Measurements from ENCODE around the gene LRRC73.
"Not testable (repeated sequence)": the region's sequence is repeated elsewhere in the genome, so short reads cannot be mapped to it uniquely, and the experiment has no call there.

The LRRC73 gene

DNA sequence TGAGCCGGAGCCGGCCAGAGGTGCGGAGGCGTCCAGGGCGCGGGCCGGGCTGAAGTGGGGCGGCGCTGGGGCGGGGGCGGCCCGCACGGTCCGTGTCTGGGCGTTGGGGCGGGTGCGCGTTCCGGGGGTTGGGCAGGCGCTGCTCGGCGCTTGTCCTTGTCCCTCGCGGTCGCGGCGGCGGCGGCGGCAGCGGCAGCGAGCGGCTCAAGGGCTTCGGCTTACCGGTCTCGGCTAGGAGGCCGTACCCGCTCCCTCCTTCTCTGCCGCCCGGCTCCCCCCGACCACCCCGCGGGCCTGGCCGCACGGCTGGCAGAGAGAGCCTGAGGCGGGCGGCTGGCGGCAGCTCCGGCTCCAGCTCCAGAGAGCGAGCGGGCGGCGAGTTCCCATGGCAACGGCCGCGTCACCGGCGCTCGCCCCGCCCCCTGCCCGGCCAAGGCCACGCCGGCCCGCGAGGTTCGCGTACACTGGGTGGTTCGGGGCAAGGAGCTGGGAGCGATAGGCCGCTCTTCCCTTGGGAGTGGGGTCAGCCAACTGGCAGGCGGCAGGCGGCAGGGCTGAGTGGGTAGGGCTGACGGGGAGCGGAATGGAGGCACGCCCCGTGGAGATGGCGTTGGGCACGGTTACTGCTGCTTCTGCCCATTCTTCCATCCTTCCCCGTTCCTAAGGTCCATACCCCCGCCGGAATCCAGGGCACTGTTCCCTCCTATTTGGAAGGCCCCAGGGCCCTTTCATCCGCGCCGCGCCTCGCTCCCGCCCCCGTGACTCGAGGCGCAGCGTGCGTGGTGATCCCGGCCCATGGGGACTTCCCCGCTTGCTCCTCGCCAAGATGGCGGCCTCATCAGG lies at the start of gene LRRC73:
Gene LRRC73, minus strand, starts transcription at position 363 of the 843 bp plus-strand sequence. CDS start 561 bp downstream, outside the sequence.
- in situ Hi-C loops (cut with HindIII; ENCODE audit: low sequenced_read_pairs) = no loop called here

DNA sequence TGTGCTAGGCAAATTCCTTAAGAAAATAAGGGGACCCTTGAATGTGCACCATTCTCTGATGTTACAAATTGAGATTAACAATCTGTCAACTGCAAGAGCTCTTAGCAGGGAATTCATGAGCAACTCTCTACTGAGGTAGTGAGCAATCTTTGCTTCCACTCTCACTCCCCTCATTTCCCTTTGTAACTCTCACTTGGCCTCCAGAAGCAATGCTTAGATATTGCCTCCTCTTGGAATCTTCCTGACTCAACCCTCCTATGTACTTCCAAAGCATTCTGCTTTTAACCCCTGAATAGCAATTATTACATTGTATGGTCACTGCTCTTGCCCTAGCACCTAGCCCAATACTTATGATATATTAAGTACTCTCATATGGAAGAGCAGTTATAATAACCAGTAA lies 49.2 kb upstream of the LRRC73 start:
- in situ Hi-C loops (cut with HindIII; ENCODE audit: low sequenced_read_pairs) = no loop called here

DNA sequence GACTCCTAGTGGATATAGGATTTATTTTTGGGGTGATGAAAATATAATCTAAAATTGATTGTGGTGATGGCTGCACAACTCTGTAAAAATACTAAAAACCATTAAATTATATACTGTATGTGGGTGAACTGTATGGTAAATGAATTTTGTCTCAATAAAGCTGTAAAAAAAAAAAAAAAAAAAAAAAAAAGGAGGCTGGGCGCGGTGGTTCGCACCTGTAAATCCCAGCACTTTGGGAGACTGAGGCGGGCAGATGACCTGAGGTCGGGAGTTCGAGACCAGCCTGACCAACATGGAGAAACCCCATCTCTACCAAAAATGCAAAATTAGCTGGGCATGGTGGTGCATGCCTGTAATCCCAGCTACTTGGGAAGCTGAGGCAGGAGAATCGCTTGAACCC lies 47.5 kb upstream of the LRRC73 start:
- in situ Hi-C loops (cut with HindIII; ENCODE audit: low sequenced_read_pairs) = not testable (repeated sequence)

DNA sequence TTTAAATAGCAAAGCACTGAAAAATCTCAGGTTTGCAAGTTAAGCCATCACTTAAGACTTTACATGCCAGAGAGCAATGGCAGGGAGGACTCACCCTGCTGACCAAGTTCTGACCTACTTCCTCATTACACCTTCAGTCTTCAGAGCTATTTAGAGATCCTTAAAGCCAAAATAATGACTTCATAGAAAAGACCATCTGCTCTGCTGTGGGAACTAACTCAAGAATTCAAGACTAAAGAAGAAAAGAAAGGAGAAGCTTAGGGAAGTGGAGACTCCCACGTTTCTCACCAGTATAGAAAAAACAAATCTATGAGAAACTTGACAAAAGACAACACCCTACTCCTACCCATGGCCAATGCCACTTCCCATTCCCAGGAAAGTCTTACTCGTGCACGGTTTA lies 37.1 kb upstream of the LRRC73 start:
- in situ Hi-C loops (cut with HindIII; ENCODE audit: low sequenced_read_pairs) = no loop called here

DNA sequence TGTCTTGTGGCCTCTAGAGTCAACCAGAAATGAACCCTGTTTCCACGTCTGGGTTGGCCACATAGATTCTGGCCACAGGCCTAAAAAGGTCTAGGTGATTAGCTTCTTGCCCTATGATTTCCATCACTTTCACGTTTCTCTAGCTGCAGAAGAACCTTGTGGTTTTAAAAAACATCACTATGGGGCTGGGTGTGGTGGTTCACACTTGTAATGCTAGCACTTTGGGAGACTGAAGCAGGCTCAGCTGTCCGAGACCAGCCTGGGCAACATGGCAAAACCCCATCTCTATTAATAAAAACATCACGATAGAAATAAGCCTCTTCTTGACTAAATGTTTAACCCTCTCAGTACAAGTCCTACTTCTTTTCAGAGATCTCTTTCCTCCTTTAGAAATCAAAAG lies 34.3 kb upstream of the LRRC73 start:
- in situ Hi-C loops (cut with HindIII; ENCODE audit: low sequenced_read_pairs) = no loop called here

DNA sequence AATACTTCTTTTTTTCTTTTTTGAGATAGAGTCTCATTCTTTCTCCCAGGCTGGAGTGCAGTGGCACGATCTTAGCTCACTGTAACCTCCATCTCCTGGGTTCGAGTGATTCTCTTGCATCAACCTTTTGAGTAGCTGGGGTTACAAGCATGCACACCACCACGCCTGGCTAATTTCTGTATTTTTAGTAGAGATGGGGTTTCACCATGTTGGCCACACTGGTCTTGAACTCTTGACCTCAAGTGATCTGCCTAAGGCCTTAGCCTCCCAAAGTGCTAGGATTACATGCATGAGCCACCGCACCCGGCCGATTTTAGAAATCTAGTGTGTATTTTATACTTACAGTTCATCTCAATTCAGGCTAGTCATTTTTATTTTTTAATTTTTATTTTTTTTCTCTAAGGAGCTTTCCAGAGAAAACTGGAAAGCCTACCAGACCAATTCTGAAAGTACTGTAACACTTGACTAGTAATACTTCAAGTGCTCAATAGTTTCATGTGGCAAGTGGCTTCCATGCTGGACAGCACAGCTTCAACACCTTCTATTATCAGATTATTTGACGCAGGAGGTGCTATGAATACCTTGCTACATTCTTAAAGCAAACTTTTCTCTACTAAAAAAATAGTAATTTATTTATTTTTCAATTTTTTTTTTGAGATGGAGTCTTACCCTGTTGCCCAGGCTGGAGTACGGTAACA lies 31.8 kb upstream of the LRRC73 start:
- in situ Hi-C loops (cut with HindIII; ENCODE audit: low sequenced_read_pairs) = no loop called here

GRCh38 chr6:43540507-43540906 lies 30.4 kb upstream of the LRRC73 start:
- in situ Hi-C loops (cut with HindIII; ENCODE audit: low sequenced_read_pairs) = no loop called here

DNA sequence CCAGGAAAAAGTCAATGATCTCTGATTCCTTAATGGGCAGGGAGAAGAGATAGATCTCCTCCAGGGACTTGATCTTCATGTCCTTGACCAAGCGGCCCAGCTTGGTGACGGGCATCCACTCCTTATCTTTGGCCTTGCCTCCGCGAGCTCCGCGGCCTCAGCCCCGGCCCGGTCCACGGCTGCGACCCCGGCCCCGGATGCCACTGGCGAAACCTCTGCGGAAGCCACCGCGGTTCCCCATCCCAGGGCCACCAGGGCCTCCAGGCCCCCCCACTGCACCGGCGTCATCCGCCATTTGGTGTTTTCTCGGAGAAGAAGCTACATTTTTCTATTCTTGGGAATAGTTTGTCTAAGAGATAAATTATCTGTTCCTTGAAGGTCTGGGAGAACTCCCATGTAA lies 29.3 kb upstream of the LRRC73 start:
- in situ Hi-C loops (cut with HindIII; ENCODE audit: low sequenced_read_pairs) = not testable (repeated sequence)

DNA sequence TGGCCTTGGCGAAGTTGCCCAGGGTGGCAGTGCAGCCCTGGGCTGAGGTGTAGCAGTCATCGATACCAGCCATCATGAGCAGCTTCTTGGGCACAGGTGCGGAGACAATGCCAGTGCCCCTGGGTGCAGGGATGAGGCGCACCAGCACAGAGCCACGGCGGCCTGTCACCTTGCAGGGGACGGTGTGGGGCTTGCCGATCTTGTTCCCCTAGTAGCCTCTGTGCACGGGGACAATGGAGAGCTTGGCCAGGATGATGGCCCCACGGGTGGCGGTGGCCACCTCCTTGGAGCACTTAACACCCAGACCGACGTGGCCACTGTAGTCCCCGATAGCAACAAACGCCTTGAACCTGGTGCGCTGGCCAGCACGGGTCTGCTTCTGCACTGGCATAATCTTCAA lies 28.8 kb upstream of the LRRC73 start:
- in situ Hi-C loops (cut with HindIII; ENCODE audit: low sequenced_read_pairs) = not testable (repeated sequence)

GRCh38 chr6:43532201-43532600 lies 22.1 kb upstream of the LRRC73 start:
- in situ Hi-C loops (cut with HindIII; ENCODE audit: low sequenced_read_pairs) = no loop called here

DNA sequence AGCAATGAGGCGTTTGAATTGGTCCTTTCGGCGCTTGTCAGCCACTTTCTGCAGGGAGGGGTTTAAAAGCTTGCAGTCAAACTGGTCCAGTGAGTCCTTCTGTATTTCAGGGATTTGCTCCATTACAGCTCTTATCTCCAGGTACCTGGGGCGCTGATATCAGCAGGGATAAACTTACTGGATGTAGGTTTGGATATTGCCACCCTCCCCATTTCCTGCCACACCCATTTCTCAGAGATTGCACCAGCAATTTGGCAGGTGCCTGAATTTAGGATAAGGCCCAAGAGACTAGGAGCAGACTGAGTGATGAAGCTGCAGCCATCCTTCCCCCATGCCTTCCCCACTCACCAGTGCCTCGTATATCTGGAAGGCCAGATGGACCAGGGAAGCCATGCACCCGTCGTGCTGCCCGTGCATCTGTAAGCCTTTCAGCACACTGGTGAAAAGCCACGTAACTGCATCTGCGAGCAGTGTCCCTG lies 14.4 kb upstream of the LRRC73 start:
- in situ Hi-C loops (cut with HindIII; ENCODE audit: low sequenced_read_pairs) = loop anchor here (5.0 kb wide), 1 partner anchor 62 kb away; no protein-coding TSS in a partner anchor

GRCh38 chr6:43523284-43523683 lies 13.1 kb upstream of the LRRC73 start:
- in situ Hi-C loops (cut with HindIII; ENCODE audit: low sequenced_read_pairs) = loop anchor here (5.0 kb wide), 1 partner anchor 61 kb away; no protein-coding TSS in a partner anchor

DNA sequence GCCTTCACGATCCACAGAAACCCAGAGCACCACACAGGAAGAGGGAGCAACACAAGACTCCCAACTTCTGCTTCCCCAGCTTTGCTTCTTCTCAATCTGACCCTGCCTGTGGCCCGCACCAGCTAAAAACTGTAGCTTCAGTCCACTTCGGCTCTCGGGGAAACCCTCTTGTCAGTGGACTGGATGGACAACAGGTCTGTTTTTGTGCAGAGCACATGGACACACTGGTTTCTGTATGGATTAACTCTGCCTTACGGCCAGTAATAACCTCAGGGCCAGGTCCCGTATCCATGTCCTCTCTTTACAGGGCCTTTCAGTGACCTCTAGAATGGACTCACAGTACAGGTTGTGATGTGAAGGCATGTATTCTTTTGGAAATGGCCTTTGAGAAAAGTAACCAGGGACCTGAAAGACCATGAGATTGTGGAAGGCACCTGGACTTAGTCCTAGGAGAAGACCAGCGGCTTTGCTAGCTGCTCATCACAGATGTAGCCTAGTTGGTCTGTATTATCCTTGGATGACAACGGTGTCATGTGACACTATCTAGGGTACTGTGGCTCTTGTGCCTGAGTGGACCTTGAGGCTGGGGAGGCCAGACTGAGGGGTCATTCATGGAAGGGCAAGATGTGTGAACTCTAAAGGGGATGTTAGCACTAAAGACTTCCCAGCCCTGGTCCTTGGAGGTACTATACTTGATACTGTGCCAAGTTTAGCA lies 12.6 kb upstream of the LRRC73 start:
- in situ Hi-C loops (cut with HindIII; ENCODE audit: low sequenced_read_pairs) = loop anchor here (5.0 kb wide), 1 partner anchor 60 kb away; no protein-coding TSS in a partner anchor

DNA sequence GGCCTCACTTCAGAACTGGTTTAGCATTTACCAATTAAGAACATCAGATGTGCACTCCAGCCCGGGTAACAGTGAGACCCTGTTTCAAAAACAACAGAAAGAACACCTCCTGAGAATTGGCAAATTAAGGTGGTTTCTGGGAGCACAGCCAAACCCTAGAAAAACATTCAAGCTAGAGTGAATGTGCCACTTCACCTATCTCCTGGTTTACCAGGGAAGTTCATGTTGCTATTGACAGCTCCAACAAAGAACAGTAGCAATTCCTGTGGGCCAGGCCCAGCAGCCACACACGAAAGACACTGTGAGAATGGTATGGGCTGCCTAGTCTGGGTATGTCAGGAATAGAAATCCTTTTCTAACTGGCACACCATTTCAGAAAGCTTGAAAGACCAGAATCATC lies 11.7 kb upstream of the LRRC73 start:
- in situ Hi-C loops (cut with HindIII; ENCODE audit: low sequenced_read_pairs) = loop anchor here (5.0 kb wide), 1 partner anchor 60 kb away; no protein-coding TSS in a partner anchor

DNA sequence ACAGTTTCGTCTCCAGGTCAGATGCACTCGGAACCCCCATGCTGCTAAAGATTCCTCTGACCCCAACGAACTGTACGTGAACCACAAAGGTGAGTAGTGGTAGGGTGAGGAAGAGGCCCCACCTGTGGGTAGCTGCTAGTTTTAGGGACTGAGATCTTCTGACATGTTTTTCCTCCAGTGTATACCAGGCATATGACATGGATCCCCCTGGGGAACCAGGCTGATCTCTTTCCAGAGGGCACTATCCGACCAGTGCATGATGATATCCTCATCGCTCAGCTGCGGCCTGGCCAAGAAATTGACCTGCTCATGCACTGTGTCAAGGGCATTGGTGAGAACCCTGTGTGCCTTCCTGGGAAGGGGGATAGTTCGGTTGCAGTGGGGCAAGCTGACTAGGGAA lies 10.0 kb upstream of the LRRC73 start:
- in situ Hi-C loops (cut with HindIII; ENCODE audit: low sequenced_read_pairs) = loop anchor here (5.0 kb wide), 1 partner anchor 58 kb away; no protein-coding TSS in a partner anchor

GRCh38 chr6:43517505-43518357 lies 7.6 kb upstream of the LRRC73 start:
- in situ Hi-C loops (cut with HindIII; ENCODE audit: low sequenced_read_pairs) = no loop called here

GRCh38 chr6:43516697-43517504 lies 6.8 kb upstream of the LRRC73 start, which contains the start of the genes POLR1C and YIPF3:
TSS of gene POLR1C (plus strand) at chr6:43517089. CDS start at chr6:43517110, 21 bp downstream.
TSS of gene YIPF3 (minus strand) at chr6:43516926. CDS start at chr6:43516807, 119 bp downstream.
- in situ Hi-C loops (cut with HindIII; ENCODE audit: low sequenced_read_pairs) = no loop called here

- in situ Hi-C loops (cut with HindIII; ENCODE audit: low sequenced_read_pairs) = no loop called here
Measured at GRCh38 chr6:43516367-43516696, 6.2 kb upstream of the LRRC73 start.

DNA sequence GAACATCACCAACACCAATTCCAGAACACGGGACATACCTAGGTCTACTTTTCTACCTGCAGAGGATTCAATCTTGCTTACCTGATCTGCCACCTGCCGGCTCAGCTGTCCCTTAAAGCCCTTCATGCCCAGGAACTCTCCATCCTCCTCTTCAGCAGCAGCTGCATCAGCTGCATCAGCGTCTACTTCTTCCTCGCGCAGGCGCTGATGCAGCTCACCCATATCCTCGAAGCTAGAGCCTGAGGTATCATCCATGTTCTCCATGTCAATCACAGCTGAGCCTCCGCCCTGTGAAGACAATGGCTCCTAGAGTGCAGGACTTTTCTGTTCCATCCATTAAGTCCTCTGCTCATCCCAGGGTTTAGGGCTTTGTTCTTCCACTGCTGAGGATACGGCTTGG lies 5.7 kb upstream of the LRRC73 start:
- in situ Hi-C loops (cut with HindIII; ENCODE audit: low sequenced_read_pairs) = no loop called here
